Measurements from ENCODE around the gene CRB2.

The CRB2 gene

DNA sequence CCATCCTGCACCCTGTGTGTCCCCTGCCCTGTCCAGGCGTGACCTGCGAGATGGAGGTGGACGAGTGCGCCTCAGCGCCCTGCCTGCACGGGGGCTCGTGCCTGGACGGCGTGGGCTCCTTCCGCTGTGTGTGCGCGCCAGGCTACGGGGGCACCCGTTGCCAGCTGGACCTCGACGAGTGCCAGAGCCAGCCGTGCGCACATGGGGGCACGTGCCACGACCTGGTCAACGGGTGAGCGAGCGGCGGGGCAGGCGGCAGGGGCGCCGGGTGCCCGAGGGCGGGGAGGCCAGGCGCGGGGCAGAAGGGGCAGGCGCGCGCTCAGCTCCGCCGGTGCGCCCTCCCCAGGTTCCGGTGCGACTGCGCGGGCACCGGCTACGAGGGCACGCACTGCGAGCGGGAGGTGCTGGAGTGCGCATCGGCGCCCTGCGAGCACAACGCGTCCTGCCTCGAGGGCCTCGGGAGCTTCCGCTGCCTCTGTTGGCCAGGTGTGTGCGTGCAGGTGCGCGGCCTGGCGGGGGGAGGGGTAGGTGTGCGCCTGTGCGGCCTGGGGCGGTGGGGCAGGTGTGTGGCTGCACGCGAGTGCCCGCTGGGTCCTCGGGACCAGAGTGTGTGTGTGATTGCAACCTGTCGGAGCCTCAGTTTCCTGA lies 10.0 kb downstream of the CRB2 start:
- DNase-seq, result no peak

DNA sequence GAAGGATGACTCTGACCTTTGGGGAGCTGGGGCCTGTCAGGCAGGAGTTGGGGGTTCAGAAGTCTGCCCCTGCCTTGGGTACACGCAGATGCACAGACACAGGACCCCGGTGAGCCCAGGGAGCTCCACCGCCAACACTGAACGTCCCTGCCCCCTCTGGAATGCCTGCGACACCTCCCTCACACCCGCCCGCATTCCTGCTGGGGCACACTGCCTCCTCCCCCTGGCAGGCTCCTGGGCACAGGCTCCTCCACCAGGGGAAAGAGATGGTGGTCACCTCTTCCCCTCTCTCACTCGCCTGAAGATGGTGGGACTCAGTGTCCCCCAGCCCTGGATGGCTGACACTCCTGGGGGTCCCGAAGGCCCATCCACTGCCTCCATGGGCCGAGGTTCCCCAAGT lies 12.0 kb downstream of the CRB2 start:
- DNase-seq, result no peak

DNA sequence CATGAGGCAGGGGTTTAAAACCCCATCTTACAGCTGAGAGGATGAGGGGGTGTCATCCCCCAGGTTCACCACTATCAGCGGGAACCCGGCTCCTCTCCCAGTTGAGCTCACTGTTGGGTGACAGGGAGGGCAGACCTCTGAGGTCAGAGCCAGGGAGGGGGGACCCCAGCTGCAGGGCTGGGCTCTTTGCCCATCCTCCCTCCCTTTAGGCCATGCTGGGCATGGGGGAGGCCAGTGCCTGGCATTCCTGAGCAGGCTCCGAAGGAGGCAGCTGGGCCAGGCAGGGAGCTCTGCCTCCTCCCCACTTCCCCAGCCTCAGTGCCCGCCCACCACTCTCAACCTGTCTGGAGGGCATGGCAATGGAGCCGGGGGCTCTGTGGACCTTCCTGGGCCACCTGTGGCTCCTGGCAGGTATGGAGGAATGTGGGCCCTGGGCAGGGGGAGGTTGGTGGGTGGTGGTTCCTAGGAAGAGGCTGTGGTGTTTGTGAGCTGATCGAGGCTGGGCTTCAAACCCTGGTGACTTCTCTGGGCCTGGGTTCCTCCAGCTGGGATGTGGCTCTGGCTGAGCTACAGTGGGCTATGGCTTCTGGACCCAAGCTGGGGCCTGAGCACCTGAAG lies 12.6 kb downstream of the CRB2 start:
- DNase-seq, result no peak

DNA sequence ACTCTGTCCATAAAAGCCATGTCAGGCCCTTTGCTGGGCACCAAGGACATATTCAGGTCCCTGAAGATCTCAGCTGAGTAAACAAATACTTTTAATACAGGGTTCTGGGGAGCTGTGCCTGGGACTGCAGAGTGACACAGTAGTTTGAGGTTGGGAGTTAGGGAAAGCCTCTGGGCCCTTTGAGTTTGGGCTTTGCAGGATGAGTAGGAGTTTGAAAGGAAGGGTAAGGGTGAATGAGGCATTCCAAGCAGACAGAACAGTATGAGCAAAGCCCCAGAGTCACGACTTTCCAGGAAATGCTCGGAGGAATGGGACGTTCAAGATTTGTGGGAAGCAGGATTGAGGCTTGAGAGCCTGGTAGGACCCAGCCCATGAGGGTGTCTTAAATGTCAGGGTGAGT lies 13.3 kb downstream of the CRB2 start:
- no peak for DNase-seq

DNA sequence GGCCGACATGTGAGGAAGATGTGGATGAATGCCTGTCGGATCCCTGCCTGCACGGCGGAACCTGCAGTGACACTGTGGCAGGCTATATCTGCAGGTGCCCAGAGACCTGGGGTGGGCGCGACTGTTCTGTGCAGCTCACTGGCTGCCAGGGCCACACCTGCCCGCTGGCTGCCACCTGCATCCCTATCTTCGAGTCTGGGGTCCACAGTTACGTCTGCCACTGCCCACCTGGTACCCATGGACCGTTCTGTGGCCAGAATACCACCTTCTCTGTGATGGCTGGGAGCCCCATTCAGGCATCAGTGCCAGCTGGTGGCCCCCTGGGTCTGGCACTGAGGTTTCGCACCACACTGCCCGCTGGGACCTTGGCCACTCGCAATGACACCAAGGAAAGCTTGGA lies 14.1 kb downstream of the CRB2 start:
- no peak for DNase-seq

DNA sequence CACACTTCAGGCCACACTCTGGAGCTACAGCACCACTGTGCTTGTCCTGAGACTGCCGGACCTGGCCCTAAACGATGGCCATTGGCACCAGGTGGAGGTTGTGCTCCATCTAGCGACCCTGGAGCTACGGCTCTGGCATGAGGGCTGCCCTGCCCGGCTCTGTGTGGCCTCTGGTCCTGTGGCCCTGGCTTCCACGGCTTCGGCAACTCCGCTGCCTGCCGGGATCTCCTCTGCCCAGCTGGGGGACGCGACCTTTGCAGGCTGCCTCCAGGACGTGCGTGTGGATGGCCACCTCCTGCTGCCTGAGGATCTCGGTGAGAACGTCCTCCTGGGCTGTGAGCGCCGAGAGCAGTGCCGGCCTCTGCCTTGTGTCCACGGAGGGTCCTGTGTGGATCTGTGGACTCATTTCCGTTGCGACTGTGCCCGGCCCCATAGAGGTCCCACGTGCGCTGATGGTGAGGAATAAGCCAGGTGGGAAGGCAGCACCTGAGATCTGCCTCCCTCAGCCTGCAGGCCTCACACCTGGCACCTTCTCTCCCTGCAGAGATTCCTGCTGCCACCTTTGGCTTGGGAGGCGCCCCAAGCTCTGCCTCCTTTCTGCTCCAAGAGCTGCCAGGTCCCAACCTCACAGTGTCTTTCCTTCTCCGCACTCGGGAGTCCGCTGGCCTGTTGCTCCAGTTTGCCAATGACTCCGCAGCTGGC lies 14.7 kb downstream of the CRB2 start:
- no peak for DNase-seq

DNA sequence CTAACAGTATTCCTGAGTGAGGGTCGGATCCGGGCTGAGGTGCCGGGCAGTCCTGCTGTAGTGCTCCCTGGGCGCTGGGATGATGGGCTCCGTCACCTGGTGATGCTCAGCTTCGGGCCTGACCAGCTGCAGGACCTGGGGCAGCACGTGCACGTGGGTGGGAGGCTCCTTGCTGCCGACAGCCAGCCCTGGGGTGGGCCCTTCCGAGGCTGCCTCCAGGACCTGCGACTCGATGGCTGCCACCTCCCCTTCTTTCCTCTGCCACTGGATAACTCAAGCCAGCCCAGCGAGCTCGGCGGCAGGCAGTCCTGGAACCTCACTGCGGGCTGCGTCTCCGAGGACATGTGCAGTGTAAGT lies 15.2 kb downstream of the CRB2 start:
- no peak for DNase-seq

DNA sequence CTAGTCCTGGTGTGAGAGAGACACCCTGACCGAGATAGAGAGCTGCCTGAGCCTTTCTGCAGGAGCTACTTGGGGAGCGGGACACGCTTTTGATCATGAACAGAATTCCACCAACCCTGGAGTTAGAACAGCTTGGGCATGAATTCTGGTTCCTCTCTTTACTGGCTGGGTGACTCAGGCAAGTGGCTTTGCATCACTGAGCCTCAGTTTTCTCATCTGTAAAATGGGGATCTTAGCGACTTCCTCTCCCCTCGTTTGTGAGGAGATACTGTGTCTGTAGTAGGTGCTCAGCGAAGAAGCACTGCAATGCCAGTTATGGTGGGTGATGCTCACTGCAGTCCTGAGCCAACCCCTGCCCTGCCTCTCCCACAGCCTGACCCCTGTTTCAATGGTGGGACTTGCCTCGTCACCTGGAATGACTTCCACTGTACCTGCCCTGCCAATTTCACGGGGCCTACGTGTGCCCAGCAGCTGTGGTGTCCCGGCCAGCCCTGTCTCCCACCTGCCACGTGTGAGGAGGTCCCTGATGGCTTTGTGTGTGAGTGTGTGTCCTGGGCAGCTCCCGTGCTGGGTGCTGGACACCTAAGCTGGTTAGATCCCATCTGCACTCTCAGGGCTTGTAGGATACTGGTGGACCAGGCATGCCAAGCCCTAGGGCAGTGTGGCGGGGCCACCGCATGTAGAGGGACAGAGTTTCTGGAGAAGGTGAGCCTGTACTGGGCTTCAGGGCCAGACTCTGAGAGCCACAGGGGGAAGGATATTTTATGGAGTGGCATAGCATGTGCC lies 16.0 kb downstream of the CRB2 start:
- DNase-seq, result no peak

DNA sequence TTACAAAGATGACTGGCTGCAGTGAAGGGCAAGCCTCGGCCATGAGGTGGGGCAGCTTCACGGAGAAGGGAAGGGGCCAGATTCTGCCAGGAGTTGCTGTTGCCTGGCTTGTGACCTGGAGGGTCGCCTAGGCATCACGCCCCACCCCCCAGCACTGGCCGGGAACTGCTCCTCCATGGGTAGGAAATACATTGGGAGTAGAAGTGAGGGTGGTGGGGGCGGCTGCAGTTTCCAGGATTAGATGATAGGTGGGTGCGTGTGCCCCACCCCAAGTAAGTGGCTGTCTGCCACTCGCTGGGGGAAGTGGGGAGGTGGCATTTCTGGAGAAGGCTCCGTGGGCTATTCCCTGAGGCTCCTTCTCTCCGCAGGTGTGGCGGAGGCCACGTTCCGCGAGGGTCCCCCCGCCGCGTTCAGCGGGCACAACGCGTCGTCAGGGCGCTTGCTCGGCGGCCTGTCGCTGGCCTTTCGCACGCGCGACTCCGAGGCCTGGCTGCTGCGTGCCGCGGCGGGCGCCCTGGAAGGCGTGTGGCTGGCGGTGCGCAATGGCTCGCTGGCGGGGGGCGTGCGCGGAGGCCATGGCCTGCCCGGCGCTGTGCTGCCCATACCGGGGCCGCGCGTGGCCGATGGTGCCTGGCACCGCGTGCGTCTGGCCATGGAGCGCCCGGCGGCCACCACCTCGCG lies 16.9 kb downstream of the CRB2 start:
- no peak for DNase-seq

DNA sequence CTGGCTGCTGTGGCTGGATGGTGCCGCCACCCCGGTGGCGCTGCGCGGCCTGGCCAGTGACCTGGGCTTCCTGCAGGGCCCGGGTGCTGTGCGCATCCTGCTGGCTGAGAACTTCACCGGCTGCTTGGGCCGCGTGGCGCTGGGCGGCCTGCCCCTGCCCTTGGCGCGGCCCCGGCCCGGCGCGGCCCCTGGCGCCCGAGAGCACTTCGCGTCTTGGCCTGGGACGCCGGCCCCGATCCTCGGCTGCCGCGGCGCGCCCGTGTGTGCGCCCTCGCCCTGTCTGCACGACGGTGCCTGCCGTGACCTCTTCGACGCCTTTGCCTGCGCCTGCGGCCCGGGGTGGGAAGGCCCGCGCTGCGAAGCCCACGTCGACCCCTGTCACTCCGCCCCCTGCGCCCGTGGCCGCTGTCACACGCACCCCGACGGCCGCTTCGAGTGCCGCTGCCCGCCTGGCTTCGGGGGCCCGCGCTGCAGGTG lies 17.5 kb downstream of the CRB2 start:
- no peak for DNase-seq

DNA sequence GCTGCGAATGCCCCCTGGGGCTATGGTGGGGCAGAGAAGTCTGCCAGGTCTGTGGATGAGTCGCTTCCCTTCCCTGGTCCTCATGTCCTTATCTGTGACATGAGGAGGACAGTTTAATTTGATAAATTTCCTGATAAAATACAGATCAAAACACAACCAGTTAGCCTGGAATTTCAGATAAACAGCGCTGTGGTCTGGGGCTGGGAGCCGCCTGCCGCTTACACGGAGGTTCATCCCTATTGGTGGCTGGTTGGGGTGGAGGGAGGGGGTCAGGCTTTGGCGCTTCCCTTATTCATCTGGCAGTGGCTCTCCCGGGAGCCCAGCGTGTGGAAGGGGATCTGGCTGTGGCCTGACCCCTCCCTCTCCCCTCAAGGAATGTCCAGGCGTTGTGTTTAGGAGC lies 17.9 kb downstream of the CRB2 start:
- no peak for DNase-seq

DNA sequence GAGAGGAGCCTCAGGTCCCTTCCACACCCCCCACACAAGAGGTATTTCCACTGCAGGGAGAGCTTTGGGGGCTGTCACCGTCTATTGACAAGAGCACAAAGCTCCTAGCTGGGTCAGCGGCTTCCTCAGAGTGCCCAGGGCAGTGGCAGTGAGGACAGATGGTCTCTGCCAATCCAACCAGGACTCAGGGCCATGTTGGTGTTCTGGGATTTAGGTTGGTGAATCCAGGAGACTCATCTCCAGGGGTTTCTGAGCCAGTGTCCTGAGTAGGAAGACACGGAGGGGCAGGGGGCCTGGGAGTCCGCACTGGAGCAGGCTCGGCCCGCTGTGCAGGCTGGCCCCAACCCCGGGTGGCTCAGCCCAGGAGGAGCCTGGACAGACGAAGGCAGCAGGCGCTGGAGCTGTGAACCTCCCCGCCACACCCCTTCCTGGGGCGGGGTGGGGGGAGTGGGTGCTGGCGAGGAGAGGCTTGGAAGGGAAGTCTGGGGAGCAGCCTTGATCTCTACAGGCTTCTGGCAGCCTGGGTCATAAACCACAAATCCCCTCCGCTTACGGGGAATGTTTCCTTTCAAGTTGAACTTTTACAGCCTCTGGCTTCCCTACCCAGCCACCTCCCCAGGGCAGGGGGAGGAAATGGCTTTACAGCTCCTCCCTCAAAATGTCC lies 19.6 kb downstream of the CRB2 start:
- DNase-seq, result no peak

DNA sequence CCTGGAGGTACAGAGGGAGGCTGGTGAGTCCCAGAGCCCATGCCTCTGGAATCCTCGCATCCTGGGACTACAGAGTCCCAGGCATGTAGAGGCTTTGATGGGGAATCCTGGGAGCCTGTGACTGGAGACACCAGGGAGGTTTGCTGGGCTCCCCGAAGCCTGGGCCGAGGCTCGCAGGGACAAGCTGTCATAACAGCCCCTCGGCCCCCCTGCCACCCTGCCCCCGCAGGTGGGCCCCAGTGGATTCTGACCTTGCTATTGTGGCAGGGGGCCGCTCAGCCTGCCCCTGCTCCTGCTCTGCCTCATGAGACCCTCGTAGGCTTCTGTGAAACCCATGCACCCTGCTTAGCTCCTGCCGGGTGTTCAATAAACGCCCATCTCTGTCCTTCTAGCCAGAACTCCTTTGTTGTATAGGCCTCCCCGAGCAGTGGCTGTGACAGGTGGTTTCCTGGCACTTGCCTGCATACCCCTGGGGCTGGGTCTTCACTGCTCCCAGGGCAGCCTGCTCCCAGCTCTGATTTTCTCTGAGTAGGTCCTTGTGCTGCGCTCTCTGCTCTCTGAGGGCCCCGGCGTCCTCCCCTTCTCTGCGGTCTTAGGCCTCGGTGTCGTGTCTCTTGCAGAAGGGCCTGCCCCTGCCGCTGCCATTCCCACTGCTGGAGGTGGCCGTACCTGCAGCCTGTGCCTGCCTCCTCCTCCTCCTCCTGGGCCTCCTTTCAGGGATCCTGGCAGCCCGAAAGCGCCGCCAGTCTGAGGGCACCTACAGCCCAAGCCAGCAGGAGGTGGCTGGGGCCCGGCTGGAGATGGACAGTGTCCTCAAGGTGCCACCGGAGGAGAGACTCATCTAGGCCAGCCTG lies 20.4 kb downstream of the CRB2 start:
- DNase-seq, result no peak

DNA sequence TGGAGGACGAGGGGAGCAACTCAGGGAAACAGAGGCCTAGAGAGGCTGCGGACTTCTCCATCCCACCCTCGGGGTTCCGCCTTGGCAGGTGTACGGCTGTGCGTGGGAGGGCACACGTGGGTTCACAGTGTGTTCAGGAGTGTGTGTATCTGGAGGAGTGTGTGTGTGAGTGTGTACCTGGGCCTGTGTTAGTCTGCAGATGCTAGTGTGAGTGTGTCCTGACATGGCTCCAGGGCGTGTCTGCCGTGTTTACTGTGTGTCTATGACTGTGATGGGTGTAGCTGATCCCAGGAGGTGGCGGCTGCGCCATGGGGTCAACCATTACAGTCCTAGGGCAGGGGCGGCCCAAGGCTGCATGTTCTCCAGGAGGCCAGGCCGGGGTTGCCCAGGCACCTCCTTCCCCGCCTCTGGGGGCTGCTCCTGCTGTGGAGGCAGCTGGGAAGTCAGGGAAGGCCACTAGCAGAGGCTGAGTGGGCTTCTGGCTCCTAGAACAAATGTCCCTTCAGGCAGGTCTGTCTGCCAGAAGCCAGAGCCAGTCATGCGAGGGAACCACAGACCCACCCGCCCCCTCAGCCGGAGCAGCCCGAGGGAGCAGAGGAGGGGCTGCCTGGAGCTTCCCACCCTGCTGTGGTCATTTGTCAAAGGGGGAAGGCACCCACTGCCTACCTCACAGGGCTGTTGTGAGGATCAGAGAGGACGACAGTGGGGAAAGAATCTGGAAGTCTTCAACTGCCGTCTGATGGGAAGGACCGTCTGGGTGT lies 21.4 kb downstream of the CRB2 start:
- no peak for DNase-seq

DNA sequence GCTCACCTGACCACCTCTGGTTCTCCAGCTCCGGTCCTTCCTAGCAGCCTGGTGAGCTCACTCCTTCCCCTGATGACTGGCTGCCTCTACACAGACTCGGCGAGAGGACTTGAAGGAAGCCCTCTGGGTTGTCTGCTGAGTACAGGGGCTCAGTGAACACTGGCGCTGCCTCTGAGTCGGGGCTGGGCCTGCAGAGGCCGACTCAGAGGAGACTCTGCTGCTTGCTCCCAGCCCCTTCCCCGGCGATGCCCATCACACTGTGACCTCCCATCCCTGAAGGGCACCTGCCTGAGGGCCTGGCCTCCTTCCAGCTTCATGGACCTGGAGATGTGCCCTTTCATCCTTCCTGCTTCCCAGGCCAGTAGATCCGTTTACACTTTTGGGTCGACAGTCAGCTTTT lies 22.0 kb downstream of the CRB2 start:
- no peak for DNase-seq

DNA sequence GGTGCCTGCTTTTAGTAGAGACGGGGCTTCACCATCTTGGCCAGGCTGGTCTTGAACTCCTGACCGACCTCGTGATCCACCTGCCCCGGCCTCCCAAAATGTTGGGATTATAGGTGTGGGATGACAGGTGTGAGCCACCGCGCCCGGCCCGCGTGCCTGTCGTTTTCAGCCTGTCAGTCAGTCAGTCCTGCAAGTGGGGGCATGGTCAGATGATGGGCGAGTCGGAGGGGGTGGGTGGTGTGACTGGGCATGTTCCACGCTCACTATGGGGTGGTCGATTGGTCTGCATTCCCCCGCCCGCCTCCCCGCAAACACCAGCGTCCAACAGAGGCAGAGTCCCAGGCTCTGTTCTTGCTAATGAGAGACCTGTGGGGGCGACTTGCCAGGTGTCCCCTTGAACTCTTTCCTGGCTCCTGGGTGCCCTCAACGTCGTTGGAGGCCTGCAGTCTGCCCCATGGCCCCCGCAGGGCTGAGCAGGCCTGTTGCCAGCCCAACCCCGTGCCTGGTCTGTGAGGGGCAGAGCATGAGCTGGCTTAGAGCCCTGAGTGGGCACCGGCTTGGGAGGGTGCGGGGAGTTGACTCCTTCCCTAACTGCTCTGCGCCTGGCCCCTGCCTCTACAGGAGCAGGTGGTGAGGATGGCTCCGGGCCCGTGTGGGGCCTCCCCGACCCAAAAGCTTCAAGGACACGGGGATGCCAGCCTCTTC lies 23.1 kb downstream of the CRB2 start:
- DNase-seq, result no peak

DNA sequence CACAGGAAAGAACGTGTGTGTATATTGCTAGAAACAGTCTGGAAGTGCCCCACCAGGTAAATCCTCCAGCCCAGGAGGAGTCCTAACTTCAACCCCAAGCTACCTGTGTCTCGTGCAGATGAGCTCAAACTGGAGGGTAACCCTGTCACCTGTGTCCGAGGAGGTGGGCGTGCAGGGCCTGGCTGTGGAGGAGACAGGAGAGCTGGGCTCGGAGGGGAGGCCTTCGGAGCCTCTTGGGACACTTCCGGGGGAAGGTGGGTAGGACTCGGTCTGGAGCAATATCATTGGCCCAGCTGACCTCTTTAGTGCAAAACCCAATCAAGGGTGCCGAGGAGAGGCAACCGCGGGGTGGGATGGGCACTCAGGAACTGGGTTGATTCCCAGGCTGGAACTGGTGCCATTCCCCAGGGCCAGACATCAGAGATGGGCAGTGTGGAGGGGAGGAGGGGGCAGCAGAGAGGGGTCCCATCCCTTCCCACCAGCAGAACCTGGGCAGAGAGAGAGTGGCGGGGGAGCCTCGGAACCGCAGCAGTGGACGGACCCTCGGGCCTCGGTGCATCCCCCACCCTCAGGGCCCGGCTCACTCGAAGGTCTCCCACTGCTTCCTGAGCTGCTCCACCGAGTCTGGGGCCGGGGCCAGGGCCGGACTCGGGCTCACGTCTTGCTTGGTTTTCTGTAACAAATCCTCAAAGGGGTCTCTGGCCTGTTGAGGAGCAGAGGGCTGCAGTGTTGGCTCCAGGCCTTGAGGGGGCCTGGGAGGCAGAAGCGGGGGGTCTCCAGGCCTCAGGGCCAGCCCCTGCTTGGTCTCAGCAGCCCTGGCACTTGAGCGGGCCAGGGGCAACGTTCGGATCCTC lies 25.1 kb downstream of the CRB2 start:
- no peak for DNase-seq

DNA sequence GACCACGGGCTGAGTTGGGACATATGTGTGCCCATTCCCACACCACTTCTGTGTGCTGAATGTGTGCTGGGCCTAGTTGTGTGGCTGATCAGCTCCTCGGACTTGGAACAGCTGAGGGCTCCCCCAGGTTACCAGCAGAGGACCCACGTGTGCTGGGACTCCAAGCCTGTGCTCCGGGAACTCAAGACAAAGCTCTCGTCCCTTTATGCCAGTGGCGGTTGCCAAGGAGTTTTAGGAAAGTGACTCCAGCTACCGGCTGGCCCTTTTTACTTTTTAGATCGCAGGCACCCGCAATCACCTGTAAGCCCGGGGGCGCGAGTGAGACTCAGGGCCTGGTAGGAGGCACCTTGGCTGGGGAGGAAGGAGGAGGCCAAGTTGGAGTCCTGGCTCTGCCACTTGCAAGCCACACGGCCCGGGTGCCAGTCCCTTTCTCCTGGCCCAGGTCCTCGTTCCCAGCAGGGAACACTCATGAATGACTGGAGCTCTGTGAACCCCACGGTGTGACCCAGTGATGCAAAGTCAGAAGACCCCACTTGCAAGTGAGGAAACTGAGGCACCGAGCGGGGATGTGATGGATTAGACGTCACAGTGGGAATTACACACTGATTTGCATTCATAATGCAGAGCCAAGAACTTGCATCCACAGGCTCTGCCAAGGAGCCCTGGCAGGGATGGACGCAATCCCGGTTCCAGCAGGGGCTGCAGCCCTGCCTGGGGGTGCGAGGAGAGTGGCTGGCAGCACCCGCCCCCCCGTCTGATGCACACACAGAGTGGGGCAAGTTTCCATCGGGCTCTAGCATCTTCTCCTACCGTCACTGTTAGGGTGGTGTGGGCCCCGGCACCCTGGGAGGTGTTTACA lies 26.9 kb downstream of the CRB2 start:
- DNase-seq, result no peak

All from activated effector memory CD4-positive, alpha-beta T cell treated with Interleukin-2 at 50 U/mL for 16 hours (primary cell).